SHP77 treated with DMSO at 0.1 percent for 48 hours (cell line): ENCODE measurements around the gene OLIG1.

ENCODE experiments used
- DNase-seq: peaks from one replicate; lab custom pipeline; 2025; lab: John Stamatoyannopoulos, UW

Gene OLIG1

GRCh38 chr21:33101300-33101911 is 31.5 kb downstream of the OLIG1 start:
- DNase-seq: no peak

GRCh38 chr21:33105088-33105487 is 35.1 kb downstream of the OLIG1 start:
- DNase-seq: no peak

GRCh38 chr21:33108228-33108627 is 38.3 kb downstream of the OLIG1 start:
- DNase-seq: no peak

- no peak for DNase-seq
These were observed 39.8 kb downstream of the OLIG1 start for GRCh38 chr21:33109574-33110339.

- no peak for DNase-seq
These were observed 40.4 kb downstream of the OLIG1 start for GRCh38 chr21:33110340-33110715.

GRCh38 chr21:33111577-33111976 is 41.6 kb downstream of the OLIG1 start:
- no peak for DNase-seq

GRCh38 chr21:33112151-33112550 is 42.2 kb downstream of the OLIG1 start:
- DNase-seq: no peak

GRCh38 chr21:33112681-33113080 is 42.7 kb downstream of the OLIG1 start:
- DNase-seq: no peak

GRCh38 chr21:33113131-33113530 is 43.2 kb downstream of the OLIG1 start:
- no peak for DNase-seq

GRCh38 chr21:33114276-33114675 is 44.3 kb downstream of the OLIG1 start:
- no peak for DNase-seq

GRCh38 chr21:33115631-33116510 is 45.9 kb downstream of the OLIG1 start:
- no peak for DNase-seq

GRCh38 chr21:33116676-33117075 is 46.7 kb downstream of the OLIG1 start:
- no peak for DNase-seq

GRCh38 chr21:33117101-33117888 is 47.4 kb downstream of the OLIG1 start:
- DNase-seq: no peak
